ENCODE results near the gene NHSL1.
A peak's percentile ranks its signal among the peaks of the same experiment; 100 is the strongest.

NHSL1 gene

DNA sequence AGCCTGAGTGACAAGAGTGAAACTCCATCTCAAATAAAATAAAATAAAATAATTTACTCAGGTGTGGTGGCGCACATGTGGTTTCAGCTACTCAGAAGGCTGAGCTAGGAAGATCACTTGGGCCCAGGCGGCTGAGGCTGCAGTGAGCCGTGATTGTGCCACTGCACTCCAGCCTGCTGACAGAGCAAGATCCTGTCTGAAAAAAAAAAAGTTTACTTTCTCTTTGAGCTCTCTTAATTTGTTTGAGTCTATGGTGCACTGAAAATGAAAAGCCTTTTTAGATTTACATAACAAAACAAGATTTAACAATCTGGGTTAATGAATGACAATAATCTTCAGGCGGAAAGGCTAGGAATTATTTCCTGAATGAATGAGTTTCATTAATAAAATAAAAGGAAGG is 23.3 kb upstream of the NHSL1 start:
- no peak overlapping the region for H3K27ac ChIP-seq (ENCODE audit: low read depth, low read length)
- no peaks in the 10 kb centered on the region for H3K79me2 ChIP-seq (ENCODE audit: control insufficient read depth, low read length)
- H3K9me3 ChIP-seq (ENCODE audit: control insufficient read depth, insufficient read depth, low read length), result no peaks in the 10 kb centered on the region
- H3F3A ChIP-seq (ENCODE audit: control insufficient read depth, insufficient read depth), result no peaks in the 10 kb centered on the region
- H3K4me1 ChIP-seq (ENCODE audit: control insufficient read depth, low read length), result peaks cover 10% of the 10 kb centered on the region
- no peaks in the 10 kb centered on the region for H3K36me3 ChIP-seq (ENCODE audit: control insufficient read depth, low read length)
- no peaks in the 10 kb centered on the region for H4K20me1 ChIP-seq (ENCODE audit: control insufficient read depth, insufficient read depth, low read depth, low read length)
- H3K27me3 ChIP-seq (ENCODE audit: control insufficient read depth, low read length), result peaks cover 3% of the 10 kb centered on the region; the same call in 1 of the 2 replicates
- H3K4me2 ChIP-seq (ENCODE audit: low read length), result no peak overlapping the region
- H3K9me2 ChIP-seq (replicated peaks; ENCODE audit: control insufficient read depth, low read length), result no peaks in the 10 kb centered on the region
- no peak overlapping the region for H3K4me3 ChIP-seq (ENCODE audit: low read length)
- TF ChIP-seq, protein P1, sequence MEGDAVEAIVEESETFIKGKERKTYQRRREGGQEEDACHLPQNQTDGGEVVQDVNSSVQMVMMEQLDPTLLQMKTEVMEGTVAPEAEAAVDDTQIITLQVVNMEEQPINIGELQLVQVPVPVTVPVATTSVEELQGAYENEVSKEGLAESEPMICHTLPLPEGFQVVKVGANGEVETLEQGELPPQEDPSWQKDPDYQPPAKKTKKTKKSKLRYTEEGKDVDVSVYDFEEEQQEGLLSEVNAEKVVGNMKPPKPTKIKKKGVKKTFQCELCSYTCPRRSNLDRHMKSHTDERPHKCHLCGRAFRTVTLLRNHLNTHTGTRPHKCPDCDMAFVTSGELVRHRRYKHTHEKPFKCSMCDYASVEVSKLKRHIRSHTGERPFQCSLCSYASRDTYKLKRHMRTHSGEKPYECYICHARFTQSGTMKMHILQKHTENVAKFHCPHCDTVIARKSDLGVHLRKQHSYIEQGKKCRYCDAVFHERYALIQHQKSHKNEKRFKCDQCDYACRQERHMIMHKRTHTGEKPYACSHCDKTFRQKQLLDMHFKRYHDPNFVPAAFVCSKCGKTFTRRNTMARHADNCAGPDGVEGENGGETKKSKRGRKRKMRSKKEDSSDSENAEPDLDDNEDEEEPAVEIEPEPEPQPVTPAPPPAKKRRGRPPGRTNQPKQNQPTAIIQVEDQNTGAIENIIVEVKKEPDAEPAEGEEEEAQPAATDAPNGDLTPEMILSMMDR (IDR thresholded peaks at IDR 0.05; ENCODE audit: low read depth, low read length, poor library complexity, severe bottlenecking), result no peak
- no peak for TF ChIP-seq EZH2phosphoT487 (IDR thresholded peaks at IDR 0.05; ENCODE audit: borderline replicate concordance, low read length)

GRCh38 chr6:138521790-138522189 is 22.5 kb upstream of the NHSL1 start:
- no peaks in the 10 kb centered on the region for H3K36me3 ChIP-seq (ENCODE audit: control insufficient read depth, low read length)
- no peaks in the 10 kb centered on the region for H3K9me2 ChIP-seq (replicated peaks; ENCODE audit: control insufficient read depth, low read length)
- H3K27ac ChIP-seq (ENCODE audit: low read depth, low read length), result no peak overlapping the region
- H3K4me1 ChIP-seq (ENCODE audit: control insufficient read depth, low read length), result peaks cover 10% of the 10 kb centered on the region
- no peak overlapping the region for H3K4me3 ChIP-seq (ENCODE audit: low read length)
- no peaks in the 10 kb centered on the region for H3K79me2 ChIP-seq (ENCODE audit: control insufficient read depth, low read length)
- H4K20me1 ChIP-seq (ENCODE audit: control insufficient read depth, insufficient read depth, low read depth, low read length), result no peaks in the 10 kb centered on the region
- TF ChIP-seq EZH2phosphoT487 (IDR thresholded peaks at IDR 0.05; ENCODE audit: borderline replicate concordance, low read length), result no peak
- TF ChIP-seq, protein P1 (IDR thresholded peaks at IDR 0.05; ENCODE audit: low read depth, low read length, poor library complexity, severe bottlenecking), result no peak
- no peak overlapping the region for H3K4me2 ChIP-seq (ENCODE audit: low read length)
- H3F3A ChIP-seq (ENCODE audit: control insufficient read depth, insufficient read depth), result no peaks in the 10 kb centered on the region
- H3K27me3 ChIP-seq (ENCODE audit: control insufficient read depth, low read length), result peaks cover 3% of the 10 kb centered on the region; the same call in 1 of the 2 replicates
- no peaks in the 10 kb centered on the region for H3K9me3 ChIP-seq (ENCODE audit: control insufficient read depth, insufficient read depth, low read length)

GRCh38 chr6:138520463-138520862 is 21.2 kb upstream of the NHSL1 start:
- no peaks in the 10 kb centered on the region for H3K9me3 ChIP-seq (ENCODE audit: control insufficient read depth, insufficient read depth, low read length)
- no peaks in the 10 kb centered on the region for H4K20me1 ChIP-seq (ENCODE audit: control insufficient read depth, insufficient read depth, low read depth, low read length)
- no peak overlapping the region for H3K4me2 ChIP-seq (ENCODE audit: low read length)
- H3F3A ChIP-seq (ENCODE audit: control insufficient read depth, insufficient read depth), result no peaks in the 10 kb centered on the region
- no peaks in the 10 kb centered on the region for H3K79me2 ChIP-seq (ENCODE audit: control insufficient read depth, low read length)
- H3K27ac ChIP-seq (ENCODE audit: low read depth, low read length), result no peak overlapping the region
- H3K4me3 ChIP-seq (ENCODE audit: low read length), result no peak overlapping the region
- peaks cover 3% of the 10 kb centered on the region; the same call in 1 of the 2 replicates for H3K27me3 ChIP-seq (ENCODE audit: control insufficient read depth, low read length)
- H3K4me1 ChIP-seq (ENCODE audit: control insufficient read depth, low read length), result peaks cover 10% of the 10 kb centered on the region
- TF ChIP-seq, protein P1 (IDR thresholded peaks at IDR 0.05; ENCODE audit: low read depth, low read length, poor library complexity, severe bottlenecking), result peak; percentile 19
- no peak for TF ChIP-seq EZH2phosphoT487 (IDR thresholded peaks at IDR 0.05; ENCODE audit: borderline replicate concordance, low read length)
- no peaks in the 10 kb centered on the region for H3K9me2 ChIP-seq (replicated peaks; ENCODE audit: control insufficient read depth, low read length)
- no peaks in the 10 kb centered on the region for H3K36me3 ChIP-seq (ENCODE audit: control insufficient read depth, low read length)
